HUES6 (cell line): ENCODE measurements around the gene MVB12B.

Source experiments
- H3K27ac ChIP-seq: 2 replicates; pipeline ENCODE4 v1.7.0; 2013; ENCODE audit warnings: low read depth, mild to moderate bottlenecking, low read length, inconsistent platforms
- H3K27me3 ChIP-seq: 2 replicates; pipeline ENCODE4 v1.6.1; 2013; ENCODE audit warnings: low read length; ENCODE audit not compliant: control insufficient read depth, insufficient read depth
- H3K36me3 ChIP-seq: 2 replicates; pipeline ENCODE4 v1.6.1; 2013; ENCODE audit warnings: low read length; ENCODE audit not compliant: control insufficient read depth, insufficient read depth
- H3K4me1 ChIP-seq: 2 replicates; pipeline ENCODE4 v1.6.1; 2013; ENCODE audit warnings: low read length; ENCODE audit not compliant: control insufficient read depth, insufficient read depth
- H3K4me3 ChIP-seq: 2 replicates; pipeline ENCODE4 v1.5.1; 2013; ENCODE audit warnings: low read depth, low read length
- H3K9ac ChIP-seq: one replicate; pipeline ENCODE4 v1.6.1; 2013; ENCODE audit warnings: mild to moderate bottlenecking, low read length
- H3K9me3 ChIP-seq: 2 replicates; pipeline ENCODE4 v1.6.1; 2013; ENCODE audit warnings: low read depth, low read length; ENCODE audit not compliant: control insufficient read depth, insufficient read depth

Gene MVB12B

DNA sequence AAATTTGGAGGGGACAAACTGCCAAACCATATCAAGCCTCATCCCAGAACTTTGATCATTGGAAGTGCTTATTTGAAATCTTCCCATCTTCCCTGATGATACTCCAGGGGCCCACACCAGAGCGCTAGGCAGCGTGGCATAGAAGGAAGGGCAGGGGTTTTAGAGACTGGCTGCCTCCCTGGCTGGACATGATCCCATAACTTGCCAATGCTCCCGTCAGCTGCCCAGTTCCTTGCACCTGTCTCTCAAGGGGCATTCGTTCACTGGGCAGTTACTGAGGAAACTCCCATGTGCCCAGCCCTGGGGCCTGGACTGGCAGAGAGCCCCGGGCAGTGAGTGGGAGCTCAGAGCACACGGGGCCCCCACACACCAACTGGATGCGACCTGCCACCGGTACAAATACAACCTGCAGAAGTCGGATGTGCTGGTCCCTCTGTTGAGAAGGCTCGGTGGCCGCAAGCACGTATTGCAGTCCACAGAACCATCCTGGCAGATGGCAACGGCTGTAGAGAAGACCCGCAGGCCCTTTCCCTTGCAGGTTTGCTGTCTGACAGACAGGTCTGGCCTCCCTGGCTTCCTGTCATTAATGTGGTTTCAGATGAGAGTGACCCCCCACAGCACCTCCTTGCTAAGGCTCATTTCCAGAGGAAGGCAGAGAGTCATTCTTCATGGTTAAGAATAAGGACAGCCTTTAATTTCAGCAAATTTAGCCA is 122.4 kb downstream of the MVB12B start:
- Histone ChIP-seq H3K27me3 (no peaks in the 10 kb centered on the region), H3K9me3 (no peaks in the 10 kb centered on the region), H3K4me1 (peaks cover 5% of the 10 kb centered on the region; the same call in 1 of the 2 replicates), H3K27ac (no peak overlapping the region), H3K4me3 (no peak overlapping the region), H3K36me3 (no peaks in the 10 kb centered on the region), H3K9ac (no peak overlapping the region)

DNA sequence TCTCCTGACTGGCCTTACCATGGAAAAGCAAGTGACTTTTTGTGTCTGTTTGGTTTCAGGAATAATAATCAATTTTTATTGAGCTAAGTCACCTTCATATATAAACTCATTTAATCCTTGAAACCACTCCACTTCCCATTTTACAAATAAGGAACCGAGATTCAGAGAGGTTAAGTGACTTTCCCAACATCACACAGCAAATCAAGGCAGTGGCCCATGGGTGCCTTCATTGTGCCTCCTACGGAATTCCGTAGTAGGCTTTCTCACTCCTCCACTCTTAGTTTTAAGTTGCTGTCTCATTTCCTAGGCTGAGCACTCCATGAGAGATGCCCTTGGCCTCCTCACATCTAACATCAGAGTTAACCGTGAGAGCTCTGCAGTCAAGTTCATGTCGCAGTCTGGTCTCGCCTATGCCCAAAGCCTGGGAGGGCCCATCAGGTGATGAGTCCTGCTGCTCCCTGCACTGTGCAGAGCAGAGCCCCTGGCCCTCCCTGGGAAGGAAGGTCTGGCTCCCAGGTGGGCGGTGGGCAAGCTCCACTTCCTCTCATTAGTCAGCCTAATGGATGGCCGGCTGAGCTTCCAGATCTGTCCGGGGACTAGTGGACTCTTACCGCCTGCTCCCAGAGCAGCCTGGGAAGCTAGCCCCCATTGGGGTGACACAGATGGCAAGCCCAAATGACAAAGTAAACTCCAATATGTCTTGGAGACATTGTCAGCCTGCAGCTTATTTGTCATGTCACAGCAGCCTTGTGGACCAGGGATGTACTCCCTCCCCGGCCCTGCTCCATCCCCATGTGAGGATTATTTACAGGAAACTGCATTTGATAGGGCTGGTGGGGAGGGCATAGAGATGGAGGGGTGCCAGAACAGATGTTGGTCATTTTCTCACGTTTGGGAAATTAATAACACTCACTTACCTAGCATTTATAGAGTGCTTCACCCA is 123.4 kb downstream of the MVB12B start:
- no peaks in the 10 kb centered on the region for H3K27me3 ChIP-seq
- H3K9ac ChIP-seq, result no peak overlapping the region
- H3K4me1 ChIP-seq, result peaks cover 5% of the 10 kb centered on the region; the same call in 1 of the 2 replicates
- no peaks in the 10 kb centered on the region for H3K9me3 ChIP-seq
- no peak overlapping the region for H3K4me3 ChIP-seq
- H3K36me3 ChIP-seq, result no peaks in the 10 kb centered on the region
- H3K27ac ChIP-seq, result no peak overlapping the region

DNA sequence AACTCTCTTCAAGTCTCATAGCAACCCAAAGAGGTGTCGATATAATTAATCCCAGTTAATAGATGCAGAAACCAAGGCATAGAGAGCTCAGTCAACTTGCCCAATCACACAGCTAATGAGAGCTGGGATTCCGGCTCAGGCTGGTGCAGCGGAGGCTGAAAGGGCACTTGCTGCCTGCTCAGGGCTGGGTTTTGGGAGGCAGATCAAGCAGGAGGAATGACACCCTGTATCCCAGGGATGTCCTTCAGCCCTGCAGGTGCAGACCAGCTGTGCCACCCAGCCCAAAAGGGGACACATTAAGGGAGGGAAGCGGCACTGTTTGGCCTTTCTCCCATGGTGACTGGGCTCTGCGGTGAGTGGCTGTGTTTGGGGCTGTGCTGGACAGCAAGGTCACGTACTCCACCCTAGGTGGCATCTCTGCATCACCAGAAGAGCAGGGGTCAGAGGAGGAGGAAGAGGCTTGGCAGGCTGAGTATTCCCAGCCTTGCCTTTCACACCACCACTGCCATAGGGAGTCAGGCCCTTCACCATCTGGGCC is 124.1 kb downstream of the MVB12B start:
- no peaks in the 10 kb centered on the region for H3K9me3 ChIP-seq
- H3K27me3 ChIP-seq, result no peaks in the 10 kb centered on the region
- H3K4me3 ChIP-seq, result no peak overlapping the region
- H3K9ac ChIP-seq, result no peak overlapping the region
- H3K27ac ChIP-seq, result no peak overlapping the region
- peaks cover 5% of the 10 kb centered on the region; the same call in 1 of the 2 replicates for H3K4me1 ChIP-seq
- H3K36me3 ChIP-seq, result no peaks in the 10 kb centered on the region

DNA sequence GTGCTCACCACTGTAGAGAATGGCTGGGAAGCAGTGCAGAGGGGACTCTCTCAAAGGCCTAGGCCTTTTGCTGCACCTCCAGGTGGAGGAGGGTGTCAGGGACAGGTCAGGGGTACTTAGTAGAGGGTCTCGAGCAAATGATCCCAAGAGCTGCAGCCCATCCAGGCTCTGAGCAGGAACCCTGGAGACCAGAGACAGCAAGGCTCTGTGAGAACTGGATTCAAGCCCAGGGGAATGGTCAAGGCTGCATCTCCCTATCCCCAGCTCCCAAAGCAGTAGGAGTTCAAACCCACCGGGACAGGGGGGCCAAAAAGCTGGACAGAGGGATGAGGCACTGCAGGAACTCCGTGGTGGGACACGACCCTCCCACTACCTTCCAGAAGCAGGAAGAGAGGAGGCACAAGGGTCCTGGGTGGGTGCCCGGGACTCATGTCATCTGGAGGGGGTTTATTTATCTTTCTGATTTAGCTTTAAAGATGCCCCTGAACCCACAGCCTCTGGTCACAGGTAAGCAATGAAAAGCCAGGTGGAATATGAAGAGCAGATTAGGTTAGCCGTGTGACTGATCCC is 124.8 kb downstream of the MVB12B start:
- peaks cover 5% of the 10 kb centered on the region; the same call in 1 of the 2 replicates for H3K4me1 ChIP-seq
- H3K4me3 ChIP-seq, result no peak overlapping the region
- no peaks in the 10 kb centered on the region for H3K36me3 ChIP-seq
- H3K27ac ChIP-seq, result no peak overlapping the region
- no peak overlapping the region for H3K9ac ChIP-seq
- H3K9me3 ChIP-seq, result no peaks in the 10 kb centered on the region
- no peaks in the 10 kb centered on the region for H3K27me3 ChIP-seq

DNA sequence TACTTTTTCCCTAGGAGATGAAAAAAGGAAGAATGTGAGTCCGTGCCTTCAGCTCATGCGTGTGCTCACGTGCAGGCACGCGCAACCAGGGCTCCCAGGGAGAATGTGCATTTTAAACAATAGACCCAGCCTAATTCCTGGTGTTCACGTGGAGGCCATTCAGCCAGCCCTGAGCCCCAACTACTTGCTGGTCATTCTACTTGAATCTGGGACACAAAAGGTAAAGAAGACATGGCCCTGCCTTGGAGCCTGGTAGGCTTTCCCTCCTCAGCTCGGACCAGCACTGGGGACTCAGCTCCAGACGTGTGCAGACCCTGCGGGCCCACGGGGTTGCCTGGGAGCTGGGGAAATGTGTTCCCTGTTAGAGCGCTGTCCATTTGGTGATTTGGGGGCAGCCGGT is 125.5 kb downstream of the MVB12B start:
- Histone ChIP-seq H3K36me3 (no peaks in the 10 kb centered on the region), H3K4me1 (peaks cover 5% of the 10 kb centered on the region; the same call in 1 of the 2 replicates), H3K9me3 (no peaks in the 10 kb centered on the region), H3K27ac (no peak overlapping the region), H3K4me3 (no peak overlapping the region), H3K9ac (no peak overlapping the region), H3K27me3 (no peaks in the 10 kb centered on the region)

DNA sequence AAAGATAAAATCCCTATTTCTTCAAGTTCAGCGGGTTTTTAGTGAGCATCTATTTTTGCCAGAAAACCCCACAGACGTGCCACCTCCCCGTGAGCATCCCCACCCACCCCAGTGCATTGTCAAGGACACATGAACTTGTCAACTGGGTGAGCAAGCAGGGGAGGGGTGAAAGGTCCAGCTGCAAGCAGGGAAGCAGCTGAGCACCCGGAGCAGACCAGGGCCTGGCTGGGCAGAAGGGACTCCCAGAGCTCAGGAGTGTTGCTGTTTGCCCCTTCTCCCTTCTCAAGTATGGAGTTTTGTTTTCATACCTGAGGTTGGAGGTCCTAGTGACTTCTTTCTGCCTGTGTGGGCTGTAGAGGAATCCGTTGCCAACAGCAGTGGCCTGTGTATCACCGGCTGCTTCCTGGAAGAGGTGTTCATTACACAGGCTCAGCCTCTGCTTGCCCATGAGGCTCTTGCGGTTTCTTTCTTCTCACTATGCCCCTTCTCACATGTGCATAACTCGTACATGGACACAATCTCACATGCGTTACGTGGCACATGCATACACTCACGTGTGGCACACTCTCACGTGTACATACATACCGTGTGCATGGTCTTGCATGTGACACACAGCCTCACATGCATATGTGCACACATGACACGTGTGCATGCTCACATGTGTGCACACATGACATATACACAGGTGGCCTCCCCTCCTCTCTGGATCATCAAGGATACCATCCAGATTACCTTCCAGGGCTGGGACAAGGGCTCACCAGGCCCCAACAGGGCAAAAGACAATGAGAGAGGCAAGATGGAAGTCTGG is 126.7 kb downstream of the MVB12B start:
- H3K27ac ChIP-seq, result no peak overlapping the region
- no peaks in the 10 kb centered on the region for H3K9me3 ChIP-seq
- no peaks in the 10 kb centered on the region for H3K36me3 ChIP-seq
- H3K9ac ChIP-seq, result no peak overlapping the region
- peaks cover 5% of the 10 kb centered on the region; the same call in 1 of the 2 replicates for H3K4me1 ChIP-seq
- H3K4me3 ChIP-seq, result no peak overlapping the region
- no peaks in the 10 kb centered on the region for H3K27me3 ChIP-seq

DNA sequence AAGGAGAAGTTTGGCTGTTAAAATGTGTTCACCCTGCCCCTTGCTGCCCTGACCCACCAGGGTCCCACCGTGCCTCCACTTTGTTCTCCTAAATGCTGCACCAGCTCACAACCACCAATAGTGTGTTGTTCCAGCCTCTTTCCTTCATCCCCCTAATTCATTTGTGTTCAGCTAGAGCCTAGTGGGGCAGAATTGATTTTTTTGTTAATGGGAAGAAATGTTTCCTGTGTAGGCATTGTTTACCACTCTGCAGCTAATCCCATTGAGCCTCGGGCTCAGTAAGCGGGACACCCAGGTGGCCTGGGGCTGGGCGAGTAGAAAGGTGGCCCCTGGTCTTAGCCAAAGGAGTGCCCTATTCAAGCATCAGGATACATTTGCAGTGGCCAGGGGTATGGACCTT is 127.6 kb downstream of the MVB12B start:
- H3K9me3 ChIP-seq, result no peaks in the 10 kb centered on the region
- H3K27me3 ChIP-seq, result no peaks in the 10 kb centered on the region
- H3K9ac ChIP-seq, result no peak overlapping the region
- no peak overlapping the region for H3K4me3 ChIP-seq
- no peaks in the 10 kb centered on the region for H3K36me3 ChIP-seq
- peaks cover 5% of the 10 kb centered on the region; the same call in 1 of the 2 replicates for H3K4me1 ChIP-seq
- H3K27ac ChIP-seq, result no peak overlapping the region

DNA sequence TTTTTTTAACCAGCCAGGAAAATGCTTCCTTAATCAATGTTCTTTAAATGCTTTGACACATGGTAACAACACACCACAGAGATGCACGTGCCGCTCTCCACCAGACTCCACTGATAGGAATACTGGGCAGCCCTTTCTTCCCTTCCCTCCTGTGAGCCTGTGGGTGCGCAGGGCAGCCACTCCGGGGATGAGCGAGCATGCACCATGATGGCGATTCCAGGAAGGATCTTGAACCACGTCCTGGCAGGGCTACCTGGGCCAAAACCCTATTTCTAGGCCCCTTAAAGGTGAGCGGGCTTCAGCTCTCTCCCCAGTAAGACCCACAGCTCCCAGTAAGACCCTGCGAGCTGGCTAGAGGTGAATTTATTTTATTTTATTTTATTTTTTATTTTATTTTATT is 128.2 kb downstream of the MVB12B start:
- Histone ChIP-seq H3K27ac (no peak overlapping the region), H3K9ac (no peak overlapping the region), H3K27me3 (no peaks in the 10 kb centered on the region), H3K36me3 (no peaks in the 10 kb centered on the region), H3K4me1 (peaks cover 5% of the 10 kb centered on the region; the same call in 1 of the 2 replicates), H3K9me3 (no peaks in the 10 kb centered on the region), H3K4me3 (no peak overlapping the region)

DNA sequence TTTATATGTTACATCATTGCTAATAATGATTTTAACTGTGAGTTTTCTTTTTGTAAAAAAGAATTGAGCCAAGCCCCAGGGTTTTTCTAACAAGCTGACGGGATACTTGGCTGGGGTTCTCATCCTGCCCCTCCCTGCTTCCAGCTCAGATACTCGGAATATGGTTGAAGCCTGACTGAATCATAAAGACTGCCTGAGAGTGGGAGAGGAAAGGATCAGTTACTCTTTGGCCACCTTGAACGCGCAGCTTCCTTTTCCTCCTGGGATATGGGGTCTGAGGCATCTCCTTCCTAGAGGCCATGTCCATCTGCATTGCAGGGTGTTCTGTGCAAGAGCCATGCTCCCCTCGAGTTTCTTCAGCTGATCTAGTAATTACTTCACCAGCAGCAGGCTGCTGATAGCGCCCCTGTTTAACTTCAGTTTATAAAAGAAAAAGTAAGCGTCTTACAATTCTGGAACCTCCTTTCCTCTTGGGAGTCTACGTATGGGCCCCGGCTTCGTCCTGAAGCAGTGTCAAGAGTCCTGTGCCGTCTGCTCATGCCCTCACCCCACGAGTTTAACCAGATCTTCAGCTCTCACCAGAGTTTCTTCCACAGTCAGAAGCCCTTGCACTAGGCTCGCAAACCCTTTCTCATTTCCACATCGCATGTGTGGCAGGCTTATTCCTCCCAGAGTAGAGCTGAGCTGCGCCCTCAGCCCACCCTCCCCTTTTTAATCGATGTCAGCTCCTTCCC is 130.0 kb downstream of the MVB12B start:
- H3K27ac ChIP-seq, result no peak overlapping the region
- no peak overlapping the region for H3K4me3 ChIP-seq
- H3K27me3 ChIP-seq, result no peaks in the 10 kb centered on the region
- peaks cover 5% of the 10 kb centered on the region; the same call in 1 of the 2 replicates for H3K4me1 ChIP-seq
- H3K9ac ChIP-seq, result no peak overlapping the region
- no peaks in the 10 kb centered on the region for H3K9me3 ChIP-seq
- H3K36me3 ChIP-seq, result no peaks in the 10 kb centered on the region

DNA sequence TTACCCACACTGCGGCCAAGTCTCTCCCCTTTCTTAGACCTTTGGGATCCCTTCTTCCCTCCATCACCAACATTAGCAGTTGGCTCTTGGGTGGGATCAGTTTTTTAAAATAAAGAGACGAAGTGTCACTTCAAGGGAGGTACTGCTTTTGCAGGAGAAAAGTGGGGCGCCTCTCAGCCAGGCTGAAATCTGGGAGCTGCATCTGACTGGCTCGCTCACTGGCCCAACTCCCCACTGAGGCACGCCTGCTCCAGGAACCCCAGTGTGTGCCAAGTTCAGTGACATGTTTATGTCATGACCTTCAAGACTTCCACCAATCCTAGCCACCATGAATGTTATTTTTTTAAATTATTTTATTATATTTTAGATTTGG is 130.5 kb downstream of the MVB12B start:
- Histone ChIP-seq H3K36me3 (no peaks in the 10 kb centered on the region), H3K27me3 (no peaks in the 10 kb centered on the region), H3K4me1 (peaks cover 3% of the 10 kb centered on the region; the same call in 1 of the 2 replicates), H3K9me3 (no peaks in the 10 kb centered on the region), H3K4me3 (no peak overlapping the region), H3K27ac (no peak overlapping the region), H3K9ac (no peak overlapping the region)
